ENCODE data around the gene GLA.

GLA gene

DNA sequence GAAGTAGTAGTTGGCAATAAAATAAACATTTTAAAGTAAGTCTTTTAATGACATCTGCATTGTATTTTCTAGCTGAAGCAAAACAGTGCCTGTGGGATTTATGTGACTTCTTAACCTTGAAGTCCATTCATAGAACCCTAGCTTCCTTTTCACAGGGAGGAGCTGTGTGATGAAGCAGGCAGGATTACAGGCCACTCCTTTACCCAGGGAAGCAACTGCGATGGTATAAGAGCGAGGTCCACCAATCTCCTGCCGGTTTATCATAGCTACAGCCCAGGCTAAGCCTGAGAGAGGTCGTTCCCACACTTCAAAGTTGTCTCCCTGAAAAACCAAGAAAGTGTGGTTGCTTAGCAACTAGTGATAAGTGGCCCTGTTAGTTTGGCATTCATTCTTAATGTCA lies 9.9 kb downstream of the GLA start:
- no peak for DNase-seq (ENCODE audit: low read depth in 2 of 2)

DNA sequence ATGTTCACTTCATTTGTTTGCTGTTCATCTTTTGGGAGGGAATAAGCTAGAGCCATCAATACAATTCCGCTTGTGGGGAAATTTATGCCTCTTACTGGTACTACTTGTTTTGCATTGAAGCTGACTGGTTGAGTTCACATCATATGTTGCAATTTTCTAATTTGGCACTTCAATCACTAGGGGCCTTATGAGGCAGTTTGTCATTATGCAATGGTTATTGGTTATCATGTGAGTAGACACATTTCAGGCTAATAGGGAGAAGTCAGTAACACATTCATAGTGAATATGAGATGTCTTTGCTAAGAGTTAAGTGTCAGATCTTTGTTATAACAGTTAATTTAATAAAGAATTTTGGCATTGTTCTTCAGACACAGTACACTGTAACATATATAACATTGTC lies 11.9 kb downstream of the GLA start:
- no peak for DNase-seq (ENCODE audit: low read depth in 2 of 2)

DNA sequence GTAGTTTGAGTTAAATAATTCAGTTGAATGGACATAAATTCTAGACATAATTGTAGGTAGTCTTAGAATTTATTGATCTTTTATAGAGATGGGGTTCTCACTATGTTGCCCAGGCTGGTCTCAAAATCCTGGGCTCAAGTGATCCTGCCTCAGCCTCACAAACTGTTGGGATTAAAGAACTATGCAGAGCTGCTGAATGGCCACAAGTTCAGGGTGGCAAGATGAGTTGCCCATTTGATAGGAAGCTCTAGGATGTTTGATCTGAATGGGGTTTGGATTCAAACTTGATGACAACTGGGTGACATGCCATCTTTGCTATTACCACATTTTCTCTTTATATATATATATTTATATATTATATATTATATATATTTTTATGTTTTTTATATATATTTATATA lies 13.4 kb downstream of the GLA start:
- no peak for DNase-seq (ENCODE audit: low read depth in 2 of 2)

- DNase-seq (ENCODE audit: low read depth in 2 of 2): no peak
Measured at GRCh38 chrX:101393530-101394305, 14.0 kb downstream of the GLA start.

DNA sequence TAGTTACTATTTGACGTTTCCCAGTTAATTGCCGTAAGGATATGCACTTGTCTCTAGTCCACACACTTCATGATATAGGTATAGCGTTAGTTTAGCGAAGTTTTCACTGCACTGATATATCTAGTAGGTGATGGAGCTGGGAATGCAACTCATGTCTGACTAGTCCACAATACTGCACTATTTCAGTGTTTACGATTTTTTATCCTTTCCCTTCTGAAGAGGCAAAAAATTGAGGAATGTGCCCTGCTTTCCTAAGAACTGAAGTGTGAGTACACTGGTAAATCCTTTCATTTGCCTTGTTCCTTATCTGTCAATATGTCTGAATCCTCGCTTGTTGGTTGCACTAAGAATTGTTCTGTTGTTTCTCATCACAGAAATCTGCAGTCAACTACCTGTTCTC lies 15.9 kb downstream of the GLA start:
- DNase-seq (ENCODE audit: low read depth in 2 of 2): no peak

DNA sequence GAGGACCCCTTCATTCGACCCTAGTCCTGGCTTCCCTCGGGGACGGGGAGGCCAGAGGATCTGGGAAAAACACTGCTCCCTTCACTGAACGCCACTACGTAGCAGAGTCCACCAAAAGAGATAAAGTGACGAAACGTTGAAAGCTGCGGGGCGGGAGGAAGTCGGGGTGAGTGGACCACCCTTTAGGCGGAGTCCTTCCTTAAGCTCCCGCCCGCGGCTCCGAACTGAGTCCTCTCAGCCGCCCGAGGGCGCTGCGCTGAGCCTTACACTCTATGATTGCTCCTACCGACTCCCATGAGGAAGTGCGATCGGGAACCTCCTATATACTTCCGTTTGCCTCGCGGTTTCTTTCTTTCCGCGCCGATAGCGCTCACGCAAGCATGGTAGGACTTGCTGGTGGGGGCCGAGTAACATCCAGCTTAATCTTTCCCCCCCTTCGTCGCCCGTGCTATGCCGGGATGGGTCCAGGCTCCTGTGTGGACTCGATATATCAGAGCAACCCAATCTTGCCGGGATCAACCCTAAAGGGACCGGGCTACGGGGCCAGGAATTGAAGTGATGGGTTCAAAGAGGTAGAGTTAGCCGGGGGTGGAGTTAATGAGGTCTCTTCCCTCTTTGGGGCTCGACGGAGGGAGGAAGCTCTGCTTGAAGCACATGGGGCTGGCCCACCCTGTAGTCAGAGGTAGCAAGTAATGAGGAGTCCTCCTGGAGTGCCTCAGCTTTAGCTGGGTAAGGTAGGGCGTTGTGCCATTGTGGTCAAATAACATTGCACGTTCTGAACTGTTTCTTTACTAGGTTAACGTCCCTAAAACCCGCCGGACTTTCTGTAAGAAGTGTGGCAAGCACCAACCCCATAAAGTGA lies 16.8 kb downstream of the GLA start, which contains the start of gene RPL36A:
RPL36A (plus strand) TSS at position 348 of the 862 bp plus-strand sequence; CDS start at position 381, 33 bp downstream.
- DNase-seq (ENCODE audit: low read depth in 2 of 2): peak; percentile 71 to 72

DNA sequence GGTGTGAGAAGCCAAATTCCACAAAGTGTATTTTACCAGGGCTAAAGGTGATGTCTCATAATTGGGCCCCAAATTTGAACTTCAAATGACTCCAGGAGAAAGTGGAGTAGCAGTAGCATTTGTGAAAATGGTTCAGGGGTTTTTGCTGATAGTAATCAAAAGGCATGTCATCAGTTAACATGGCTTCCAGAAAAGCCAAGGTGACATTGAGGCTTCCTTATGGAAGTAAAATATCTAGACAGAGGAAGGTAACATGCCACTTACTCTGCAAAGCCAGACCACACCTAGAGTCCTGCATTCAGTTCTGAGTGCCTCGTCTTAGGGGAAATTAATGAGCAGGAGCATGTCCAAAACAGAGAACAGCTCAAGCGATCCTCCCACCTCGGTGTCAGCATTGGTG lies 19.1 kb downstream of the GLA start:
- no peak for DNase-seq (ENCODE audit: low read depth in 2 of 2)

DNA sequence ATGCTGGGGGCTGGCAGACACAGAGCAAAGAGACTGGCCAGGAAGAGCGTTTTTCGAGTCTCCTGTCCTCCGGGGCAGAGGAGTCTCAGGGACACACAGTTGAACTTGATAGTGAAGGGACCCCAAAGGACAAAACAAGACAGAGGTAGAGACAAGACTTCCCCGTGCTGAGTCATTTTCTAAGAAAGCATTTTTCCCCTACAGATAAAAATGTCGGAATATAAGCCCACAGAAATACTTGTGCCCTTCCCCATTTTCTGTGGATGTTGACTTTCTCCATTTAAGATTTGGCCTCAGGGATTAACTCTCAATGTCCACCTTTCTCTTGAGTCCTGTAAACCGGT lies 21.2 kb downstream of the GLA start:
- no peak for DNase-seq (ENCODE audit: low read depth in 2 of 2)

DNA sequence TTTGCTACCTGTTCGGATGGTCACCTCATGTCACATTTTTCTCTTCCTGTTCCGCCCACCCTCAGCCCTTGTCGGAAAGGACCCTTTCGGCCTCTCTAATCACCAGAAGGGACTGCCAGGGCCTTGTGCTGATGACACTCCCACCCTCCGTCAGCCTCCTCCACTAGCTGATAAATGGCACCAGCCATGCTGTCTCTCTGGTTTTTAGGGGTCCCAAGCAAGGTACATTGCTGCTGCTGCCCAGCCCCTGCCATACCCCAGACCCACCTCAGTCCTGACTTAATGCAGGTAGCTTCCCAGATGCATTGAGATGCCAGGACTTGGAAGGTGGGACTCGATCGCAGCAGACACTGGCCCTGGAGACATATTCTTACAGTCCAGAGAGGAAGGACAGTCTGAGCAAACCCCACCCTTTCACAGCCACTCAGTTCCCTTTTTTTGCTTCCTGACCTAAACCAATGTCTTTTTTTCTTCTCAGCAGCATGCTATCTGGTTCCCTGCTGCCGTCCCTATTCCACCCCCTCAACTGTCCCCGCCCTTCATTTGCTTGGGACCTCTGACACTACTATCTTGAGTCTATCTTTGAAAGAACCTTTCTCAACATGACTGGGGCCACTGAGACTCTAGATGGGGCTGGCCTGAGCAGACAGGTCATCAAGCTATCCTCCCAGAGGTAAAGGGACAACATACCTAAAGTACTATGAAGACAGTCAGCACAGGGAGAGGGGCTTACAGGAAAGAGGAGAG lies 21.8 kb downstream of the GLA start, which contains the start of gene BTK:
BTK (minus strand) TSS at position 397 of the 747 bp plus-strand sequence. CDS start 10,907 bp downstream, outside the sequence.
- no peak for DNase-seq (ENCODE audit: low read depth in 2 of 2)

DNA sequence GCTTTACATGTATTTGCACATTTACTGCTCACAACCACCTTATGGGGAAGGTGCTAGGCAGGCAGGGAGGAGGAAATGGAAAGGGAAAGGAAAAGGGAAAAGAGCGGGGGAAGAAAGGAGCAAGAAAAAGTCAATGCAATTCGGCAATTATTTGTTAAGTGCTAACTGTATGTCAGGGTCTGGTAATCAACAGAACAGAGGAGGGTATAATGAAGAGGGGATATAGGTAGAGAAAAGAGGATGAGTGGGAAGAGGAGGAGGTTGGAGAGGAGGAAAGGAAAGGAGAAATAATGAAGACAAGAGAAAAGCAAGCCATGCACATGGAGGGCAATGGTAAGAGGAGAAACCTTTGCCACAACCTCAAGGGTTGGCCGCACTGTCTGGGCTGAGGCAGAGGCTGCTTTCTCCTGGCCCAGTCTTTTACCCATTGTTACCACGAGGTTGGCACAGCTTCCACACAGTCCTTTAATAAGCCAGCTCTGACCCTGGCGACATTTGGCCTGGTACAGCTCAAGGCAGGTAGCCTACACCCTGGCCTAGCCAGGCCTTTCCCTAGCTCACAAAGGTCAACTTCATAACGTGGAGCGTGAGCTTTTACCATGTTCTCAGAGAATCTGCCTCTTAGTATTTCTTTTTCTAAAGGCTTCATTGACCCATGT lies 22.6 kb downstream of the GLA start:
- no peak for DNase-seq (ENCODE audit: low read depth in 2 of 2)

- no peak for DNase-seq (ENCODE audit: low read depth in 2 of 2)
Measured at GRCh38 chrX:101383679-101384205, 24.0 kb downstream of the GLA start.

DNA sequence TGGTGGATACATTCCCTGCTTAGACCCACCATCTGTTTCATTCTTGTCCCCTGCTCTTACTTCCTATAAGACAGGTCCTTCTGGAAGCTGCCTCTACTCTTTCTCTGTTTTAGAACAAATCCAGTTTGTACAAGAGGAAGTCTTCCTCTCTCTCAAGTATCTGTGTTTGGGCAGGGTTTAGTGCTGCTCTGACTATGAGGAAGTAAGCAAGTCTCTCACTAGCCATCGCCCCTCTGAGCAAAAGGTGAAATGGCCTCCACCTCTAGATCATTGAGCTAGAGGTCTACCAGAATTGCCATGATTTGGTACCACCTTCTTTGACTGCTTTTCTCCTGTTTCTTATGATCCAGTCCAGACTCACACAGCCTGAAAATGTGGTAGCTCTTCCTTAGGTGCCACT lies 30.2 kb downstream of the GLA start:
- no peak for DNase-seq (ENCODE audit: low read depth in 2 of 2)

DNA sequence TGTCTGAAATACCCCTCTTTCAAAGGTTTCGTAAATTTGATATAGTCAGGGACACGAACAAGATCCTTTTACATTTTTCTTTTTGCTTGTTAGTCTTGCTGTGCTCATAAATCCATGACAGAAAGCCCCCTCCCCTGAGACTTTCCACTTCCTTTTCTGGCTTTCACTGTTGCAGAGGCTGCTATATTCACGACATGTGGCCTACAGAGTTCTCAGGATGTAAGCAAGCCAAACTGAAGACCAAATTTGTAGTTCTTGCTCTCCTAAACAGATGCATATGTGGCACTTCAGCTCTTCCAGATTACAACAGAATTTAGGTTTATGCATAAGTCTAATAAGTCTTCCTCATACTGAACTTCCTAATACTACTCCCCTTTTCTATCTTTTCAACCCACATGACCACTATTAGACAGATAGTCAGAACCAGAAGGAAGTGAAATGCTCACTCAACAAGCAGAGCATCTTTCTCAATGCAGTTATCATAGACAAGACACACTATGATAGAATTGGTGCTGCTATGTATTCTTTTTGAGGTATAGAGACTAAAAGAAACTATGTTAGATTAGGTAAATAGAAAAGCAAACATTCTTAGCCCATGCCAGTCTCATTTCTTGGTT lies 36.7 kb downstream of the GLA start:
- no peak for DNase-seq (ENCODE audit: low read depth in 2 of 2)

DNA sequence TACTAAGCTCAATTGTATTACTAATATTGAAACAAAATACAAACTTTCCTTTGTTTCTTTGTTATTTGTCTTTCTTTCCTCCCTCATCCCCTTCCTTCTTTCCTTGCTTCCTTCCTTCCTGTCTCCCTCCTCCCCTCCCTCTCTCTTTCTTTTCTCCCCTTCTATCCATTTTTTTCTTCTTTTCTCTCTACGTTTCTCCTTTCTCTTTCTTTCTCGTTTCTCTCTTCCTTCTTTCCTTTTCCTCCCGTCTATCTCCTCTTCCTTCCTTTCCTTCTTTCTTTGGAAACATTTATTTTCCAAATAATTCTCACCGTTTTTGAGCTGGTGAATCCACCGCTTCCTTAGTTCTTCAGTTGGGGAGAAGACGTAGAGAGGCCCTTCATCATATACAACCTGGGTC lies 38.0 kb downstream of the GLA start:
- no peak for DNase-seq (ENCODE audit: low read depth in 2 of 2)

GRCh38 chrX:101368800-101369199 lies 38.9 kb downstream of the GLA start:
- no peak for DNase-seq (ENCODE audit: low read depth in 2 of 2)

- no peak for DNase-seq (ENCODE audit: low read depth in 2 of 2)
Measured at GRCh38 chrX:101365301-101365795, 42.4 kb downstream of the GLA start.

DNA sequence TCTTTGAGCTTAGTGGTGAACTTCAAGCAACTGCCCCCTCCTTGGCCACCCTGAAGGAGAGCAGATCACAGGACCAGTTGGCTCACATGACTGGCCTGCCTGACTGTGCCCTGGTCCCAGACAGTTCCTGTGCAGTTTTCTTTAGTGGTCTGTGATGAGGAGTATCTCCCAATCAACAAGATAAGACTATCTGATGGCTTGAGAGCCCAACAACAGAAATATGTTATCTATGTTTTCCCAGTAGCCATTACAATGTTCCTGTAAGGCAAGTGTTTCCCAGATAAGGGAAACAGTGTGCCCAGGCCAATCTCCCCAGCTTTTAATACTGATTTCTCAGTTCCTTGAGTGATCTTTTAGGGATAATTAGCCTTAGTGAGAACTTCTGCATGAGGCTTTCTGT lies 45.0 kb downstream of the GLA start:
- no peak for DNase-seq (ENCODE audit: low read depth in 2 of 2)

DNA sequence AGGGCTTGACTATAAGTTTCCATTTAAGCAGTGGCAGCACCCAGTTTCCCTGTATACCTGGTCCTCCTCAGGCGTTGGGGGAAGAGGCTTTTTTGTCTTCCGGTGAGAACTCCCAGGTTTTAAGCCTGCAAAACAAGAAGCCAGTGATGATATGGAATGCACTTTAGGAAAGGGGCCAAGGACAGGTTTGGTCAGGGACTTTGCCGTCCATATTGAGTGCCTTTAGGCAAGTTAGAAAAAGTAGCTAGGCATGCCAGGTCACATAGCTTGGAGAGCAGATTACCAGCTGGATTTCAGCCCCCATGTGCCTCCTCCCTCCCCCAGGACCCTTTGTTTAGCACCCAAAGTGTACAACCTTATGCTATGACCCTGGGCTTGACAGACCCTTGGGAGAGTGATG lies 45.6 kb downstream of the GLA start:
- DNase-seq (ENCODE audit: low read depth in 2 of 2): no peak

DNA sequence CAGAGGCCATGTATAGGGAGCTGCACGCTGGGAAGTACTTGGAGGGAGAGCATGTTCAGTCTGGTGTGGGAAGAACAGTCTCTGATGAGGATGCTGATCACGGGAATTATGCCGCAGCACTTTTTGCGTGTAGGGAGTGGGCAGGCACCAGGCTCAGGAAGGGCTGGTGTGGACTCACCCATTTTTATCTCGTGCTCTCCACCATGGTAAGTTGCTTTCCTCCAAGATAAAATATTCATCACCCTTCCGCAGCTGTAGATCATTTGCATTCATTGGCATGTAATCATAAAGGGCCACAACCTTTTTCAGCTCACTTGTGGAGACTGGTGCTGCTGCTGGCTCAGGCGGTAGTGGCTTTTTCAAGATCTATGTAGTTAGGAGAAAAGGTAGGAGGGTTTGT lies 47.3 kb downstream of the GLA start:
- no peak for DNase-seq (ENCODE audit: low read depth in 2 of 2)

DNA sequence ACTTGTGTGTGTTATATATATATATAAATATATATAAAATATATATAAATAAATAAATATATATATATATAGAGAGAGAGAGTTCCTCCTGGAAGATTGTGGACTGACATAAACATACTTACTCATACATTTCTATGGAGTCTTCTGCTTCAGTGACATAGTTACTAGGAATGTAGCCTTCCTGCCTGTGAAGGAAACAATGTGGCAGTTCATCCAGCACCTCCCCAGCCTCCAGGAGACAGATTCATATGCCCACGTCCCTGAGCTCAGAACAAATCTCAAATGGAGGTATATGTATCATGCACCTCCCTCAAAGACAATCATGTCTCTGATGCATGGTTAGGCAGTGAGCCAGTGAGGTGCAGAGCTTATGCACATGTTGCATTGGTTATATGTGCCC lies 47.8 kb downstream of the GLA start:
- DNase-seq (ENCODE audit: low read depth in 2 of 2): no peak
